LNCaP clone FGC (cell line): ENCODE measurements around the gene JDP2.
"Not testable (repeated sequence)": the region's sequence is repeated elsewhere in the genome, so short reads cannot be mapped to it uniquely, and the experiment has no call there.

ENCODE experiments used
- DNase-seq: peaks from one replicate; pipeline ENCODE4 v3.0.0-alpha.2; 2011; ENCODE audit warnings: low read depth
- H3K4me3 ChIP-seq: 2 replicates; pipeline ENCODE4 v1.5.1; 2011; ENCODE audit warnings: mild to moderate bottlenecking, low read depth, low read length, control low read depth
- TF ChIP-seq, protein P1 (sequence below): IDR thresholded peaks from 2 replicates; pipeline ENCODE4 v1.5.1; 2012; ENCODE audit warnings: mild to moderate bottlenecking; ENCODE audit not compliant: control insufficient read depth, insufficient read depth; ENCODE audit errors: extremely low read depth

The JDP2 gene, protein sequence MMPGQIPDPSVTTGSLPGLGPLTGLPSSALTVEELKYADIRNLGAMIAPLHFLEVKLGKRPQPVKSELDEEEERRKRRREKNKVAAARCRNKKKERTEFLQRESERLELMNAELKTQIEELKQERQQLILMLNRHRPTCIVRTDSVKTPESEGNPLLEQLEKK

DNA sequence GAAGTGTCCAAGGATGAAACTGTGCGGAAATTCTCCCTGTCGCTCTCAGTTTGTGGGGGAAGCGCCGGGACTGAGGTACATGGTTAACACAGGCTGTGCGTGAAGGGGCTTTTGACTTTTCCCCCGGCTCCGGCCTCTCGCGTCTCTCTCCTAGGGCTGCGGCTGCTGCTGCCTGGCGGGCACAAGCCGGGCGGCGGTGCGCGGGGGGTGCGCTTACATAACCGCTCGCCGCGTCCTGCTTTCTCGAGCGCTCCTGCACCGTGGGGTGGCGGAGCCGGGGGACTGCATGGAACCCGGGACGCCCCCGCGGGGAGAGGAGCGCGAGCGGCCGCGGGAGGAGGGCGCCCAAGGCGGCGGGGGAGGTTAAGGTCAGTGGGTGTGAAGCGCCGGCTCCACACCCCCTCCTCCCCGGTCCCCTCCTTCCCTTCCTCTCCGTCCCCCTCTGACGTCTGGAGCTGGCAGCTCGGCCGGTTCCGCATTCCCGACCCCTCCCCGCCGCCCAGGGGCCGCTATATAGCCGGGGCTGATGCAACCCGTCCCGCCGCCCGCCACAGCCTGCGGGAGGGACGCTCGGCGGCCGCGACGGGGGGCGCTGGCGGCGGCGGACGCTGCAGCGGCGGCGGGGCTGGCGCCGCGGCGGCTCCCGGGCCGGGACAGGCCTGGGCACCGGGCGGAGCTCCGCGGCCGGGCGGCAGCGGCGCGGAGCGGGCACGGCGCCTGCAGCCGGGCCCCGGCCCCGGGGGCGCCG is at the start of gene JDP2:
Gene JDP2, plus strand, starts transcription at position 541 of the 748 bp plus-strand sequence. CDS start 9,899 bp downstream, outside the sequence.
- H3K4me3 ChIP-seq, result peak within 1 kb of the TSS; percentile 61
- no peak for DNase-seq
- TF ChIP-seq, protein P1, sequence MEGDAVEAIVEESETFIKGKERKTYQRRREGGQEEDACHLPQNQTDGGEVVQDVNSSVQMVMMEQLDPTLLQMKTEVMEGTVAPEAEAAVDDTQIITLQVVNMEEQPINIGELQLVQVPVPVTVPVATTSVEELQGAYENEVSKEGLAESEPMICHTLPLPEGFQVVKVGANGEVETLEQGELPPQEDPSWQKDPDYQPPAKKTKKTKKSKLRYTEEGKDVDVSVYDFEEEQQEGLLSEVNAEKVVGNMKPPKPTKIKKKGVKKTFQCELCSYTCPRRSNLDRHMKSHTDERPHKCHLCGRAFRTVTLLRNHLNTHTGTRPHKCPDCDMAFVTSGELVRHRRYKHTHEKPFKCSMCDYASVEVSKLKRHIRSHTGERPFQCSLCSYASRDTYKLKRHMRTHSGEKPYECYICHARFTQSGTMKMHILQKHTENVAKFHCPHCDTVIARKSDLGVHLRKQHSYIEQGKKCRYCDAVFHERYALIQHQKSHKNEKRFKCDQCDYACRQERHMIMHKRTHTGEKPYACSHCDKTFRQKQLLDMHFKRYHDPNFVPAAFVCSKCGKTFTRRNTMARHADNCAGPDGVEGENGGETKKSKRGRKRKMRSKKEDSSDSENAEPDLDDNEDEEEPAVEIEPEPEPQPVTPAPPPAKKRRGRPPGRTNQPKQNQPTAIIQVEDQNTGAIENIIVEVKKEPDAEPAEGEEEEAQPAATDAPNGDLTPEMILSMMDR, result no peak

DNA sequence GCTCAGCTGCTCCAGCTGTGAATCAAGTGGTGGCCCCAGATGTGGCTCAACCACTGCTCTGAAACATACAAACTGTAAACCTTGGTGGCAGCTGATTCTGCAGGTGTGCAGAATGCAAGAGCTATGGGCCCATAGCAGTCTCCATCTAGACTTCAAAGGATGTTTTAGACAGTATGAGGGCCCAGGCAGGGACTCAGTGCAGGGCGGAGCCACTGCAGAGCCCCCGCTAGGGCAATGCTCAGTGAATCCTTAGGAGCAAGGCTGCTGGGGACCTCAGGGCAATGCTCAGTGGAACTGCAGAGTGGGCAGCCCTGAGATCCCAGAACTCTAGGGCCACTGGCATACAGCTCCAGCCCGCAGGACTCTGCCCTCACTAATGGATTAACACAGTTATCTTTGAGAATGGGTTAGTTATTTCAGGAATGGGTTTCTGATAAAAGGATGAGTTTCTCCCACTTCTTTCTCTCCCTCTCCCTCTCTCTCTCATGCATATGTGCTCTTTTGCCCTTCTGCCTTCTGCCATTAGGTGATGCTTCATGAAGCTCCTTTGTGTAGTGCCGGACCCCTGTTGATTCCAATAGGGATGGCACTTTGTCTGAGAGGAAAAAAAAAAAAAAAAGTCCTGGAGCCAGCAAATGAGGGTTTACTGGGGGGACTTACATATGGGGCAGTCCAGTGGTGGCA is 48.4 kb upstream of the JDP2 start:
- TF ChIP-seq, protein P1, result no peak
- DNase-seq, result no peak

DNA sequence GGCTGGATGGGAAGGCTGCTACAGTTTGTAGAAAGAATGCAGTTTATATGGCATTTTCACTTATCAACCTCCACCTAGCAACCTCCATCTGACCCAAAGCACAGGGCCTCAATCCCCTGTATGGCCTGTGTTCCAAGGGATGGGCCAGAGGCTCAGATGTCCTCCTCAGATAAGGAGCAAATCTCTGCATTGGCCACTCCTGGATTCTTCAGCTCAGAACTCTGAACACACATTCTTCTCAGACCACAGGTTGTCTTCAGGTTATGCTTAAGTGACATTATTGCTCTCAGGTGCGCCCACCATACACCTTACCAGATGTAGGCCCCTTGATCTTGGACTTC is 47.9 kb upstream of the JDP2 start:
- TF ChIP-seq, protein P1, result no peak
- no peak for DNase-seq
- no peak overlapping the region for H3K4me3 ChIP-seq

More for the DNA sequence above, 48.4 kb upstream of the JDP2 start:
- no peak overlapping the region for H3K4me3 ChIP-seq

DNA sequence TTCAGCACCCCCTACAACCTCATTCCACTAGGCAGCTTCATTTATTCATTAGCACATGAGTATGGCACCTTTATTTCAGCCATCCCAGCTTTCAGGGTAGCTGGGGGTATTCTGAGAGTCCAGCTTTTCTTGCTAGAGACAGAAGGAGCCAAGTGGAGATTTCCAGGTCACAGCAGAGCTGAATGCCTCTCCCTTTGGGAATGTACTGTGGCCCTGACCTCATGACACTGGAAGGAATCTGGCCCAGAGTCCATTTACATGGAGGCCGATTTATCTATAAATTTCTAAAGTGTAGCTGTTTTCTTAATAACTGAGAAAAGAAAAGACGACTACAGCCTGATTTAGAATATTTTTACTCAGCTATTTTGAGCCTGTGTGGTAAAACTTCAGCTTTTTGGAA is 47.2 kb upstream of the JDP2 start:
- TF ChIP-seq, protein P1, result no peak
- DNase-seq, result no peak
- no peak overlapping the region for H3K4me3 ChIP-seq

DNA sequence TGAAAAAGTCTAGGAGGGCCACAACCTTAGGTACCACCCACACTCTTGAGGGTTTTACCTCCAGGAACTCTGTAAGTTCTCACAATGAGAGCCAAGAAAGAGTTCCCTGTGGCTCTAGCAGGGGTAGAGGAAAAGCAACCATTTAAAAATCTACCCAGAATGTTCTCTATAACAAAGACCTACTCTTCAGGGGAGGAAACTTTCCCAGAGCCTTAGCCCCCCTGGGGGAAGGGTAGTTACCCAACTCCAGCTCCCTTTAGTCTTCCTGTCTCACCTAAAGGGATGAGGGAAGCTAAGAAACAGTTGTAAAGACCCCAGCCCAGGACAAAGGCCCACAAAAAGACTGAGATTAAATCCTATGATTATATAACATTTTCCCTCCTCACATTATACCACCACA is 46.2 kb upstream of the JDP2 start:
- TF ChIP-seq, protein P1, result no peak
- DNase-seq, result no peak
- no peak overlapping the region for H3K4me3 ChIP-seq

DNA sequence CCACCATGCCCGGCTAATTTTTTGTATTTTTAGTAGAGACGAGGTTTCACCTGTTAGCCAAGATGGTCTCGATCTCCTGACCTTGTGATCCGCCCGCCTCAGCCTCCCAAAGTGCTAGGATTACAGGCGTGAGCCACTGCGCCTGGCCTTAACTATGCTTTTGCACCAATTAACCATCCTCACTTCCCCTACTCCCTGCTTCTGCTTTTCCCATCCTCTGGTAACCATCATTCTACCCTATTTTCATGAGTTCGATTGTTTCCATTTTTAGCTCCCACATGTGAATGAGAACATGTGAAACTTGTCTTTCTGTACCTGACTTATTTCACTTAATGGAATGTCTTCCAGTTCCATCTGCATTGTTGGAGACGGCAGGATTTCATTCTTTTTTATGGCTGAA is 44.6 kb upstream of the JDP2 start:
- H3K4me3 ChIP-seq, DNase-seq: not testable (repeated sequence)

DNA sequence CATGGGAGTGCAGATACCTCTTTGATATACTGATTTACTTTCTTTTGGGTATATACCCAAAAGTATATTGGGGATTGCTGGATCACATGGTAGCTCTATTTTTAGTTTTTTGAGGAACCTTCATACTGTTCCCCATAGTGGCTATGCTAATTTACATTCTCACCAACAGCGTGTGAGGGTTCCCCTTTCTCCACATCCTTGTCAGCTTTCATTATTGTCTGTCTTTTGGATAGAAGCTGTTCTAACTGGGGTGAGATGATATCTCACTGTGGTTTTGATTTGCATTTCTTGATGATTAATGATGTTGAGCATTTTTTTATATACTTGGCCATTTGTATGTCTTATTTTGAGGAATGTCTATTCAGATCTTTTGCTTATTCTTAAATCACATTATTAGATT is 44.1 kb upstream of the JDP2 start:
- TF ChIP-seq, protein P1, result no peak
- DNase-seq, result no peak

More for the DNA sequence above, 44.1 kb upstream of the JDP2 start:
- no peak overlapping the region for H3K4me3 ChIP-seq
